OCI-LY1 (cell line): ENCODE results near the gene LINC01488.

ENCODE experiments used
- H2AFZ ChIP-seq: fragments of 200-600 bp; sonication (generic), shearing (Covaris generic); 2 replicates; pipeline ENCODE4 v1.6.0; 2014; ENCODE audit warnings: antibody characterized with exemption, mild to moderate bottlenecking, low read length
- H3F3A ChIP-seq: fragments of 200-600 bp; sonication (generic), shearing (Covaris generic); 2 replicates; pipeline ENCODE4 v1.6.0; 2014; ENCODE audit warnings: mild to moderate bottlenecking, antibody characterized with exemption, low read length, moderate library complexity; ENCODE audit not compliant: insufficient read depth
- H3K27ac ChIP-seq: fragments of 200-600 bp; sonication (generic); 2 replicates; pipeline ENCODE4 v1.5.1; 2014; ENCODE audit warnings: low read length, mixed run types, mild to moderate bottlenecking, low read depth; ENCODE audit not compliant: poor library complexity, severe bottlenecking
- H3K27me3 ChIP-seq: fragments of 200-600 bp; sonication (generic); 2 replicates; pipeline ENCODE4 v1.6.0; 2014; ENCODE audit warnings: antibody characterized with exemption, mild to moderate bottlenecking, low read length, moderate library complexity; ENCODE audit not compliant: insufficient read depth
- H3K36me3 ChIP-seq: fragments of 200-600 bp; sonication (generic); 2 replicates; pipeline ENCODE4 v1.6.1; 2014; ENCODE audit warnings: mild to moderate bottlenecking, antibody characterized with exemption, low read length, moderate library complexity, mixed read lengths; ENCODE audit not compliant: insufficient read depth
- H3K4me1 ChIP-seq: fragments of 200-600 bp; sonication (generic); 2 replicates; pipeline ENCODE4 v1.5.1; 2014; ENCODE audit warnings: mild to moderate bottlenecking, low read length, moderate library complexity; ENCODE audit not compliant: insufficient read depth, severe bottlenecking
- H3K4me2 ChIP-seq: fragments of 200-600 bp; sonication (generic), shearing (Covaris generic); 2 replicates; pipeline ENCODE4 v1.6.1; 2014; ENCODE audit warnings: low read length
- H3K4me3 ChIP-seq: fragments of 200-600 bp; sonication (generic); 2 replicates; pipeline ENCODE4 v1.5.1; 2014; ENCODE audit warnings: low read length, low read depth, mild to moderate bottlenecking, mixed read lengths; ENCODE audit not compliant: poor library complexity, severe bottlenecking
- H3K79me2 ChIP-seq: fragments of 200-600 bp; shearing (Covaris generic); 2 replicates; pipeline ENCODE4 v1.6.1; 2016; ENCODE audit warnings: mixed run types, low read length, mixed read lengths; ENCODE audit not compliant: insufficient read depth
- H3K9ac ChIP-seq: fragments of 200-600 bp; sonication (generic), shearing (Covaris generic); 2 replicates; pipeline ENCODE4 v1.6.1; 2014; ENCODE audit warnings: mild to moderate bottlenecking, low read length, mixed read lengths
- H3K9me2 ChIP-seq: fragments of 200-600 bp; sonication (generic), shearing (Covaris generic); 2 replicates; pipeline ENCODE4 v1.6.1; 2014; ENCODE audit warnings: low read depth, mild to moderate bottlenecking, low read length, mixed read lengths
- H3K9me3 ChIP-seq: fragments of 200-600 bp; shearing (Covaris generic); 2 replicates; pipeline ENCODE4 v1.6.1; 2014; ENCODE audit warnings: low read length, mixed read lengths
- H4K20me1 ChIP-seq: fragments of 200-600 bp; sonication (generic), shearing (Covaris generic); 2 replicates; pipeline ENCODE4 v1.6.0; 2016; ENCODE audit warnings: mild to moderate bottlenecking, low read length; ENCODE audit not compliant: insufficient read depth
- CTCF ChIP-seq: fragments of 200-600 bp; sonication (generic), shearing (Covaris generic); IDR thresholded peaks from 2 replicates; pipeline ENCODE4 v1.5.1; 2017; ENCODE audit warnings: mild to moderate bottlenecking, antibody characterized with exemption, low read length, moderate library complexity, mixed read lengths
- EZH2 ChIP-seq: fragments of 200-600 bp; sonication (generic), shearing (Covaris generic); IDR thresholded peaks from 2 replicates; pipeline ENCODE4 v1.8.0; 2017; ENCODE audit warnings: borderline replicate concordance, mixed run types, mild to moderate bottlenecking, antibody characterized with exemption, low read length, moderate library complexity, mixed read lengths

LINC01488 gene

DNA sequence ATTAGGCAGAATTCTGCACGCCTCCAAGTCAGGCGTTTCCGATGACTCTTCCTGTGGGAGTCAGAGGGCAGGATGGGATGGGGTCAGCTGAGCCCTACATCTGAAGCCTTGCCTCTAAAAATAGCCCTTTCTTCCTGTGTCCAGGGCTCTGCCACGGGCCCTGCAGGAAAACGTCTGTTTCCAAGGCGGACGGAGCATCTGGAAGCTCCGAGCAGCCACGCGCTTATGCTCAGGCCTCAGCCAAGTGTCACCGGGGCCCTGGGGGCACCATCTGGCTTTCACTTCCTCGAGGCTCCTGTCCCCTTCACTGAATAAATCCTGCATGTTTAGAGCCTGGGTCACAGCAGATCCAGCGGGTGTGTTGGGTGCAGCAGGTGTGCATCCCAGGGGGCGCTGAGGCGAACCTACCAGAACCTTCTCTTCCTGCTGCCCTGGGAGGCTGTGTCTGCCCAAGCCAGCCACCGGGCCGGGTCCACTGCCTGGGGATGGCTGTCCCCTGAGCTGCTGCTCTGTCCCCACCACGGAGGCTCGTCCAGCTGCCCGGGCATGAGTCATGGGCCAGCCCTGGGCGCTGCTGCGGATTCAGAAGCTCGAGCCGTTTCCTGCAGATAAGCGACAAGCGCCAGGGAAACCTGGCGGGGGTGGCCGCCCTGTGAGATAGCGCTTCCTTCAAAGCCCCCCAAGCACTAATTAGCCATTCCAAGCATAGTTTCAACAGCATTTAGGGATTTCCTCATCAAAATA lies 32.0 kb upstream of the LINC01488 start:
- H4K20me1 ChIP-seq = no peaks in the 10 kb centered on the region
- no peaks in the 10 kb centered on the region for H3K27me3 ChIP-seq
- no peaks in the 10 kb centered on the region for H3F3A ChIP-seq
- no peak overlapping the region for H3K4me3 ChIP-seq
- TF ChIP-seq CTCF (no peak), EZH2 (no peak)
- H3K4me2 ChIP-seq = no peak overlapping the region
- H3K4me1 ChIP-seq = no peaks in the 10 kb centered on the region
- no peaks in the 10 kb centered on the region for H3K79me2 ChIP-seq
- H3K36me3 ChIP-seq = no peaks in the 10 kb centered on the region
- no peak overlapping the region for H2AFZ ChIP-seq
- no peak overlapping the region for H3K9ac ChIP-seq
- no peaks in the 10 kb centered on the region for H3K9me3 ChIP-seq
- no peaks in the 10 kb centered on the region for H3K9me2 ChIP-seq
- H3K27ac ChIP-seq = no peak overlapping the region

DNA sequence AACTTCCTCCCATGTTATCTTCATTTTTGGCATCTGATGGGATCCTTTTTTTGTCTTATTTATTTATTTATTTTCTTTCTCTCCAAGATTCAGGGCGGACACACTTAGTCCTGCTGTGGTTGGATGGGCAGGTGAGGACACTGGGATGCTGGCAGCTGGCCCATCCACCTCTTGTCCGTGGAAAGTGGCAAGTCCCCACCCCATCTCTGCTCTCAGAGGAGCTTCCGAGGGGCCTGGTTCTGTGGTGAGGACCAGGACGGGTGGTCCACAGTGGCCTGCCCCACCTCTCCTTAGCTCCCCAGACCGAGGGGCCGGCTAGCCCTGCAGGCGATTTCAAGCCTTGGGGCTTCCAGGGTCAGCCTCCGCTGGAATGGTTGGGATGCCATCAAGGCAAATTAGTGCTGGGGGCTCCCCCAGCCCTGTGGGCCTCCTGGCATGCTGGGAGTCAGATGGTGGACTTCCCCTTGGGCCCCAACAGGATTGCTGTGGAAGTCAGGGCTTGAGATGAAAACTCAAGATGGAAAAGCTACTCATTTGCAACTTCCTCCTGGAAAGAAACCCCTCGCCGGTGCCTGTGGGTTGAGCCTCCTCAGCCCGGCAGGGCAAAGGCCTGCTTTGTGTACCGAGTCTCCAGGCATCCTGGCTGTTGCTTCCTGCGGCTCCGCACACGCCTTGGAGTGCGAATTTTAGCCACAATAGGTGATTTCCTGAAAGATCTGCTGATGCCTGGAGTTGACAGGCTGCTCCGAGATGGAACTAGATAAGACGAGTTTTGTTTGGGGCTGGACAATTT lies 31.2 kb upstream of the LINC01488 start:
- no peak overlapping the region for H2AFZ ChIP-seq
- no peaks in the 10 kb centered on the region for H3K36me3 ChIP-seq
- no peaks in the 10 kb centered on the region for H4K20me1 ChIP-seq
- TF ChIP-seq CTCF (no peak), EZH2 (no peak)
- H3K4me3 ChIP-seq = no peak overlapping the region
- no peaks in the 10 kb centered on the region for H3K9me2 ChIP-seq
- no peak overlapping the region for H3K4me2 ChIP-seq
- H3K27ac ChIP-seq = no peak overlapping the region
- H3K9me3 ChIP-seq = no peaks in the 10 kb centered on the region
- no peaks in the 10 kb centered on the region for H3K27me3 ChIP-seq
- H3K4me1 ChIP-seq = no peaks in the 10 kb centered on the region
- H3F3A ChIP-seq = no peaks in the 10 kb centered on the region
- no peak overlapping the region for H3K9ac ChIP-seq
- no peaks in the 10 kb centered on the region for H3K79me2 ChIP-seq

DNA sequence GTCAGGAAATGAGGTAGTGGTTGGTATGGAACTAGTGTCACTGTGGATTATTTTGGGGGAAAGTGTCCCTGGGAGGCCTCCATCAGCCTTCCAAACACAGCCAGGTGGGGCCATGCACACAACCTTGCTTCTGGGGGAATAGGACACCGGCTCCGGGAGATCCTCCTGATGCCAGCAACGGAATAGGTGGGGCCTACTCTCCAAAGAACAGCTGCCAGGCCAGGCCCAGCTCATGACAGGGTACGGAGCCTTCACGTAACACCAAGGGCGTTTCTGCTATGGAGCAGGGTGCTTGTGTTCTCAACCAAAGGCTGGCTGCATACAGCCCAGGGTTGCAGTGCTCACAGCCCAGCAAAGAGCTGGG lies 30.6 kb upstream of the LINC01488 start:
- H4K20me1 ChIP-seq = no peaks in the 10 kb centered on the region
- H3K27ac ChIP-seq = no peak overlapping the region
- H3K79me2 ChIP-seq = no peaks in the 10 kb centered on the region
- H3K9ac ChIP-seq = no peak overlapping the region
- no peaks in the 10 kb centered on the region for H3K9me2 ChIP-seq
- no peaks in the 10 kb centered on the region for H3K36me3 ChIP-seq
- H2AFZ ChIP-seq = no peak overlapping the region
- H3K4me2 ChIP-seq = no peak overlapping the region
- H3K9me3 ChIP-seq = no peaks in the 10 kb centered on the region
- TF ChIP-seq CTCF (no peak), EZH2 (no peak)
- H3K4me3 ChIP-seq = no peak overlapping the region
- H3K4me1 ChIP-seq = no peaks in the 10 kb centered on the region
- no peaks in the 10 kb centered on the region for H3F3A ChIP-seq
- H3K27me3 ChIP-seq = no peaks in the 10 kb centered on the region
